Right atrium auricular region (tissue), 2 donors: Measurements from ENCODE around the gene RNF17. TPM values are rescaled to one million over a fixed set of nuclear protein-coding genes. Genes with fewer than 3 reads are reported as not detected.

Experiments used
- DNase-seq: peaks from one replicate; pipeline ENCODE4 v3.0.0-alpha.2; 2019; ENCODE audit warnings: low spot score
- H3K27ac ChIP-seq, 2 donors: fragments of 200-600 bp; sonication (generic); 1 replicate in 1 of 2; 2 replicates in 1 of 2; pipeline ENCODE4 v1.5.1; 2016 to 2019
- H3K27me3 ChIP-seq, 2 donors: fragments of 200-600 bp; sonication (generic); one replicate each; pipeline versions ENCODE4 v1.5.1 to v1.6.0; 2017 to 2019
- H3K36me3 ChIP-seq: fragments of 200-600 bp; sonication (generic); one replicate; pipeline ENCODE4 v1.5.1; 2016
- H3K4me1 ChIP-seq, 2 donors: fragments of 200-600 bp; sonication (generic); one replicate each; pipeline versions ENCODE4 v1.5.1 to v1.6.0; 2017 to 2019
- H3K4me3 ChIP-seq, 2 donors: fragments of 200-600 bp; sonication (generic); 1 replicate in 1 of 2; 2 replicates in 1 of 2; pipeline ENCODE4 v1.5.1; 2017 to 2019; ENCODE audit warnings: mild to moderate bottlenecking in 1 of 2, moderate library complexity in 1 of 2
- H3K9me3 ChIP-seq, 2 donors: fragments of 200-600 bp; sonication (generic); one replicate each; pipeline ENCODE4 v1.5.1; 2019
- CTCF ChIP-seq, 2 donors: fragments of 200-600 bp; sonication (generic); IDR thresholded peaks; one replicate each; pipeline ENCODE4 v1.5.1; 2019; ENCODE audit warnings: antibody characterized with exemption in 2 of 2
- total RNA-seq, 2 donors: library from RNA; depleted of rRNA; stranded (reverse); fragments of >200 nt; gene quantifications; one replicate each; pipeline ENCODE4 v1.1.0, GENCODE V29; 2016

RNF17 gene
- total RNA-seq, 2 donors from 2014 or later: not detected

GRCh38 chr13:24741791-24742190 lies 22.2 kb upstream of the RNF17 start:
- no peak for TF ChIP-seq CTCF (IDR thresholded peaks at IDR 0.05)
- H3K36me3 ChIP-seq: no peaks in the 10 kb centered on the region
- H3K4me3 ChIP-seq: no peak overlapping the region
- no peak overlapping the region for H3K27ac ChIP-seq
- H3K9me3 ChIP-seq: no peaks in the 10 kb centered on the region
- H3K4me1 ChIP-seq: peaks cover 0 to 12% of the 10 kb centered on the region in 2 donors
- peaks cover 0 to 8% of the 10 kb centered on the region in 2 donors for H3K27me3 ChIP-seq
- no peak for DNase-seq

GRCh38 chr13:24742294-24742693 lies 21.7 kb upstream of the RNF17 start:
- TF ChIP-seq CTCF (IDR thresholded peaks at IDR 0.05): no peak
- H3K27ac ChIP-seq: no peak overlapping the region
- H3K27me3 ChIP-seq: peaks cover 0 to 10% of the 10 kb centered on the region in 2 donors
- H3K9me3 ChIP-seq: no peaks in the 10 kb centered on the region
- H3K4me3 ChIP-seq: no peak overlapping the region
- no peak for DNase-seq
- H3K36me3 ChIP-seq: no peaks in the 10 kb centered on the region
- H3K4me1 ChIP-seq: peaks cover 0 to 17% of the 10 kb centered on the region in 2 donors

GRCh38 chr13:24742977-24743376 lies 21.0 kb upstream of the RNF17 start:
- no peak overlapping the region for H3K27ac ChIP-seq
- peaks cover 3 to 16% of the 10 kb centered on the region in 2 donors for H3K27me3 ChIP-seq
- no peak for TF ChIP-seq CTCF (IDR thresholded peaks at IDR 0.05)
- H3K36me3 ChIP-seq: no peaks in the 10 kb centered on the region
- no peaks in the 10 kb centered on the region for H3K9me3 ChIP-seq
- H3K4me1 ChIP-seq: peaks cover 0 to 24% of the 10 kb centered on the region in 2 donors
- no peak for DNase-seq
- H3K4me3 ChIP-seq: no peak overlapping the region

- peaks cover 0 to 25% of the 10 kb centered on the region in 2 donors for H3K4me1 ChIP-seq
- no peak for DNase-seq
- no peak overlapping the region for H3K27ac ChIP-seq
- H3K4me3 ChIP-seq: no peak overlapping the region
- H3K27me3 ChIP-seq: peaks cover 4 to 18% of the 10 kb centered on the region in 2 donors
- H3K36me3 ChIP-seq: no peaks in the 10 kb centered on the region
- H3K9me3 ChIP-seq: no peaks in the 10 kb centered on the region
- TF ChIP-seq CTCF (IDR thresholded peaks at IDR 0.05): no peak
Observed at GRCh38 chr13:24744247-24744646, 19.7 kb upstream of the RNF17 start.

- H3K4me3 ChIP-seq: no peak overlapping the region
- H3K9me3 ChIP-seq: no peaks in the 10 kb centered on the region
- no peak overlapping the region for H3K27ac ChIP-seq
- no peak for DNase-seq
- H3K36me3 ChIP-seq: no peaks in the 10 kb centered on the region
- peaks cover 0 to 25% of the 10 kb centered on the region in 2 donors for H3K4me1 ChIP-seq
- peaks cover 4 to 18% of the 10 kb centered on the region in 2 donors for H3K27me3 ChIP-seq
- no peak for TF ChIP-seq CTCF (IDR thresholded peaks at IDR 0.05)
Observed at GRCh38 chr13:24745516-24745860, 18.5 kb upstream of the RNF17 start.

GRCh38 chr13:24745861-24746617 lies 17.9 kb upstream of the RNF17 start:
- Histone ChIP-seq H3K27me3 (peaks cover 4 to 18% of the 10 kb centered on the region in 2 donors), H3K9me3 (no peaks in the 10 kb centered on the region), H3K36me3 (no peaks in the 10 kb centered on the region), H3K4me3 (peak overlapping the region in 1 of 2 donors; percentile 43), H3K27ac (no peak overlapping the region), H3K4me1 (peaks cover 0 to 25% of the 10 kb centered on the region in 2 donors)
- no peak for DNase-seq
- TF ChIP-seq CTCF (IDR thresholded peaks at IDR 0.05): no peak
